Keratinocyte (primary cell): ENCODE results near the gene OR1I1.

Experiments
- EZH2 ChIP-seq: IDR thresholded peaks from one replicate; pipeline ENCODE4 v1.6.1; 2012; ENCODE audit warnings: inconsistent platforms, mild to moderate bottlenecking, low read length, moderate library complexity
- TF ChIP-seq, protein P1 (sequence below), 3 experiments: IDR thresholded peaks in 1 of 3; conservative IDR thresholded peaks in 1 of 3; optimal IDR thresholded peaks in 1 of 3; 2 replicates in 2 of 3; 3 replicates in 1 of 3; pipeline versions ENCODE3 to v1.5.1; 2011; ENCODE audit warnings: low read length in 3 of 3, mild to moderate bottlenecking in 3 of 3, moderate library complexity in 2 of 3, control low read depth in 1 of 3, inconsistent platforms in 1 of 3; ENCODE audit not compliant: insufficient read depth in 2 of 3; ENCODE audit errors: extremely low read depth in 1 of 3

DNA sequence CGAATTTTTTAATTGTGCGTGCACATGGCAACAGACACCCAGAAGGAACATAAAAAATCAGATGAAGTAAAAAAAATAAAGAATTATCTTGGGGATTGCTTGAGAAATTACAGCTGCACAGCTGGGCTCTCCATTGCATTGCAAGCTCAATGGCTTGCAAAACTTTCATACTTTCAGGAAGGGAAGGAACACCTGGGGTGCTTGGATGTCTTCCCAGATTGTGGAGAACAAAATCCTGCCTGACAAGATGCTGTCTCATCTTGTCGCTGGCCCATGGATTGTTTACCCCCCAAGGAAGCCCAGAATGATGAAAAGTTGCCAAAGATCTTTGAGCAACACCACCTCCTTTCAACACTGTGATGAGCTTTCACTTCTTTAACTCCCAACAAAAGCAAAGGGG, 43.7 kb upstream of the OR1I1 start:
- TF ChIP-seq, protein P1, sequence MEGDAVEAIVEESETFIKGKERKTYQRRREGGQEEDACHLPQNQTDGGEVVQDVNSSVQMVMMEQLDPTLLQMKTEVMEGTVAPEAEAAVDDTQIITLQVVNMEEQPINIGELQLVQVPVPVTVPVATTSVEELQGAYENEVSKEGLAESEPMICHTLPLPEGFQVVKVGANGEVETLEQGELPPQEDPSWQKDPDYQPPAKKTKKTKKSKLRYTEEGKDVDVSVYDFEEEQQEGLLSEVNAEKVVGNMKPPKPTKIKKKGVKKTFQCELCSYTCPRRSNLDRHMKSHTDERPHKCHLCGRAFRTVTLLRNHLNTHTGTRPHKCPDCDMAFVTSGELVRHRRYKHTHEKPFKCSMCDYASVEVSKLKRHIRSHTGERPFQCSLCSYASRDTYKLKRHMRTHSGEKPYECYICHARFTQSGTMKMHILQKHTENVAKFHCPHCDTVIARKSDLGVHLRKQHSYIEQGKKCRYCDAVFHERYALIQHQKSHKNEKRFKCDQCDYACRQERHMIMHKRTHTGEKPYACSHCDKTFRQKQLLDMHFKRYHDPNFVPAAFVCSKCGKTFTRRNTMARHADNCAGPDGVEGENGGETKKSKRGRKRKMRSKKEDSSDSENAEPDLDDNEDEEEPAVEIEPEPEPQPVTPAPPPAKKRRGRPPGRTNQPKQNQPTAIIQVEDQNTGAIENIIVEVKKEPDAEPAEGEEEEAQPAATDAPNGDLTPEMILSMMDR (optimal IDR thresholded peaks at IDR 0.05 in 1 of 3, IDR thresholded peaks at IDR 0.05 in 1 of 3, conservative IDR thresholded peaks at IDR 0.05 in 1 of 3; ENCODE audit: extremely low read depth in 1 of 3, insufficient read depth in 2 of 3, low read length in 3 of 3), result no peak
- no peak for TF ChIP-seq EZH2
